GM06990 (cell line): Measurements from ENCODE around the gene CFAP92.
A peak's percentile ranks its signal among the peaks of the same experiment; 100 is the strongest.

Experiments
- DNase-seq: peaks from one replicate; pipeline ENCODE4 v3.0.0-alpha.2; 2011; ENCODE audit not compliant: insufficient read length; ENCODE audit errors: extremely low read depth
- H3K27me3 ChIP-seq: replicated peaks from 2 replicates; pipeline ENCODE4 v1.6.0; 2011; ENCODE audit warnings: low read length; ENCODE audit not compliant: control insufficient read depth, insufficient read depth
- H3K36me3 ChIP-seq: 2 replicates; pipeline ENCODE4 v1.5.1; 2011; ENCODE audit warnings: low read length; ENCODE audit not compliant: control insufficient read depth, insufficient read depth
- H3K4me3 ChIP-seq: replicated peaks from 2 replicates; pipeline ENCODE4 v1.5.1; 2011; ENCODE audit warnings: low read depth, mild to moderate bottlenecking, control low read depth, low read length
- CTCF ChIP-seq: IDR thresholded peaks from 2 replicates; pipeline ENCODE4 v1.5.1; 2011; ENCODE audit warnings: low read length, control low read depth, mild to moderate bottlenecking, inconsistent platforms; ENCODE audit not compliant: insufficient read depth, poor library complexity, severe bottlenecking

Gene CFAP92

GRCh38 chr3:128965280-128965679, 28.6 kb downstream of the CFAP92 start:
- Histone ChIP-seq H3K36me3 (no peaks in the 10 kb centered on the region), H3K27me3 (no peaks in the 10 kb centered on the region), H3K4me3 (no peak overlapping the region)
- no peak for DNase-seq
- TF ChIP-seq CTCF = no peak

GRCh38 chr3:128956440-128956839, 37.4 kb downstream of the CFAP92 start:
- Histone ChIP-seq H3K27me3 (no peaks in the 10 kb centered on the region), H3K4me3 (no peak overlapping the region), H3K36me3 (no peaks in the 10 kb centered on the region)
- no peak for DNase-seq
- TF ChIP-seq CTCF = no peak

- no peaks in the 10 kb centered on the region for H3K27me3 ChIP-seq
- no peaks in the 10 kb centered on the region for H3K36me3 ChIP-seq
- peak; percentile 17 for TF ChIP-seq CTCF
- no peak overlapping the region for H3K4me3 ChIP-seq
- no peak for DNase-seq
These were observed 43.5 kb downstream of the CFAP92 start for GRCh38 chr3:128950223-128950938.

GRCh38 chr3:128949158-128949557, 44.7 kb downstream of the CFAP92 start:
- Histone ChIP-seq H3K4me3 (no peak overlapping the region), H3K27me3 (no peaks in the 10 kb centered on the region), H3K36me3 (no peaks in the 10 kb centered on the region)
- TF ChIP-seq CTCF = no peak
- DNase-seq = no peak

- DNase-seq = no peak
- Histone ChIP-seq H3K36me3 (no peaks in the 10 kb centered on the region), H3K4me3 (no peak overlapping the region), H3K27me3 (no peaks in the 10 kb centered on the region)
- no peak for TF ChIP-seq CTCF
These were observed 47.5 kb downstream of the CFAP92 start for GRCh38 chr3:128946411-128946810.

- H3K27me3 ChIP-seq = no peaks in the 10 kb centered on the region
- TF ChIP-seq CTCF = no peak
- H3K36me3 ChIP-seq = no peaks in the 10 kb centered on the region
- no peak for DNase-seq
- H3K4me3 ChIP-seq = no peak overlapping the region
These were observed 48.0 kb downstream of the CFAP92 start for GRCh38 chr3:128945878-128946175.
